HG03196 (cell line): ENCODE measurements around the gene VWC2.

Source experiments
- ATAC-seq: cut with Tn5 transposase; IDR thresholded peaks from one replicate; pipeline ENCODE4 v1.9.1; 2021; ENCODE audit not compliant: unreplicated experiment

Gene VWC2

GRCh38 chr7:49781996-49782395 is 8.6 kb downstream of the VWC2 start:
- no peak for ATAC-seq

- ATAC-seq, result no peak
Measured at GRCh38 chr7:49783446-49783845, 10.0 kb downstream of the VWC2 start.

GRCh38 chr7:49787980-49788379 is 14.5 kb downstream of the VWC2 start:
- no peak for ATAC-seq

- no peak for ATAC-seq
Measured at GRCh38 chr7:49788455-49789059, 15.1 kb downstream of the VWC2 start.

GRCh38 chr7:49789736-49790135 is 16.3 kb downstream of the VWC2 start:
- no peak for ATAC-seq

- no peak for ATAC-seq
Measured at GRCh38 chr7:49790209-49790608, 16.8 kb downstream of the VWC2 start.

GRCh38 chr7:49791088-49791741 is 17.8 kb downstream of the VWC2 start:
- no peak for ATAC-seq

- ATAC-seq, result no peak
Measured at GRCh38 chr7:49797987-49798660, 24.7 kb downstream of the VWC2 start.

GRCh38 chr7:49800031-49800430 is 26.6 kb downstream of the VWC2 start:
- no peak for ATAC-seq

GRCh38 chr7:49802600-49802999 is 29.2 kb downstream of the VWC2 start:
- ATAC-seq, result no peak

- ATAC-seq, result no peak
Measured at GRCh38 chr7:49803812-49804211, 30.4 kb downstream of the VWC2 start.

GRCh38 chr7:49805371-49806007 is 32.1 kb downstream of the VWC2 start:
- ATAC-seq, result no peak

- no peak for ATAC-seq
Measured at GRCh38 chr7:49812534-49812933, 39.1 kb downstream of the VWC2 start.

GRCh38 chr7:49817279-49817678 is 43.8 kb downstream of the VWC2 start:
- ATAC-seq, result no peak

- ATAC-seq, result no peak
Measured at GRCh38 chr7:49821181-49821580, 47.7 kb downstream of the VWC2 start.

- no peak for ATAC-seq
Measured at GRCh38 chr7:49822856-49823255, 49.4 kb downstream of the VWC2 start.

- no peak for ATAC-seq
Measured at GRCh38 chr7:49823566-49823965, 50.1 kb downstream of the VWC2 start.

- no peak for ATAC-seq
Measured at GRCh38 chr7:49839863-49840645, 66.6 kb downstream of the VWC2 start.

GRCh38 chr7:49840751-49841405 is 67.4 kb downstream of the VWC2 start:
- no peak for ATAC-seq

- ATAC-seq, result no peak
Measured at GRCh38 chr7:49845626-49846025, 72.2 kb downstream of the VWC2 start.
